Fibroblast of lung (primary cell): ENCODE results near the gene A2M. TPM values are rescaled to one million over a fixed set of nuclear protein-coding genes. Genes with fewer than 3 reads are reported as not detected.

Source experiments
- DNase-seq, 2 donors: peaks; one replicate each; pipeline versions ENCODE4 v3.0.0 to v3.0.0-alpha.2; 2010; ENCODE audit warnings: low read depth in 2 of 2
- H2AFZ ChIP-seq: 2 replicates; pipeline ENCODE4 v1.5.1; 2012; ENCODE audit warnings: low read length, control low read depth, inconsistent platforms
- H3K27ac ChIP-seq: 2 replicates; pipeline ENCODE4 v1.5.1; 2011; ENCODE audit warnings: low read length, control low read depth; ENCODE audit not compliant: insufficient read depth
- H3K27me3 ChIP-seq: 2 replicates; pipeline ENCODE4 v1.5.1; 2011; ENCODE audit warnings: mild to moderate bottlenecking, low read length; ENCODE audit not compliant: control insufficient read depth, insufficient read depth
- H3K36me3 ChIP-seq: 2 replicates; pipeline ENCODE4 v1.5.1; 2011; ENCODE audit warnings: low read length; ENCODE audit not compliant: control insufficient read depth, insufficient read depth
- H3K4me1 ChIP-seq: 2 replicates; pipeline ENCODE4 v1.5.1; 2011; ENCODE audit warnings: low read length; ENCODE audit not compliant: control insufficient read depth, insufficient read depth; ENCODE audit errors: extremely low read depth
- H3K4me2 ChIP-seq: 2 replicates; pipeline ENCODE4 v1.5.1; 2011; ENCODE audit warnings: low read length, control low read depth; ENCODE audit not compliant: insufficient read depth; ENCODE audit errors: extremely low read depth
- H3K4me3 ChIP-seq, 4 experiments: fragments of 200-600 bp in 1 of 4; sonication (generic) in 1 of 4; replicated peaks in 1 of 4; 2 replicates each; pipeline ENCODE4 v1.5.1; 2011 to 2016; ENCODE audit warnings: low read length in 4 of 4, low read depth in 3 of 4, mild to moderate bottlenecking in 3 of 4, control low read depth in 2 of 4, inconsistent platforms in 1 of 4, mixed read lengths in 1 of 4; ENCODE audit not compliant: insufficient read depth in 1 of 4; ENCODE audit errors: control extremely low read depth in 1 of 4
- H3K79me2 ChIP-seq: 2 replicates; pipeline ENCODE4 v1.5.1; 2012; ENCODE audit warnings: mild to moderate bottlenecking, low read length, inconsistent platforms; ENCODE audit not compliant: control insufficient read depth, insufficient read depth
- H3K9ac ChIP-seq: 2 replicates; pipeline ENCODE4 v1.5.1; 2011; ENCODE audit warnings: mild to moderate bottlenecking, low read length, control low read depth; ENCODE audit not compliant: insufficient read depth
- H3K9me3 ChIP-seq: 2 replicates; pipeline ENCODE4 v1.5.1; 2012; ENCODE audit warnings: low read depth, low read length; ENCODE audit not compliant: control insufficient read depth, insufficient read depth
- H4K20me1 ChIP-seq: 2 replicates; pipeline ENCODE4 v1.5.1; 2011; ENCODE audit warnings: low read length; ENCODE audit not compliant: control insufficient read depth, insufficient read depth; ENCODE audit errors: extremely low read depth
- CTCF ChIP-seq, 2 donors: IDR thresholded peaks in 1 of 2; conservative IDR thresholded peaks in 1 of 2; 1 replicate in 1 of 2; 2 replicates in 1 of 2; pipeline ENCODE4 v1.5.1; 2011 to 2012; ENCODE audit warnings: low read length in 2 of 2, control low read depth in 1 of 2, inconsistent platforms in 1 of 2, low read depth in 1 of 2, mild to moderate bottlenecking in 1 of 2
- EZH2 ChIP-seq: IDR thresholded peaks from 2 replicates; pipeline ENCODE4 v1.5.1; 2012; ENCODE audit warnings: low read length, control low read depth, mild to moderate bottlenecking; ENCODE audit errors: missing control alignments
- polyA plus RNA-seq, 2 donors: library from polyadenylated mRNA; depleted of rRNA in 1 of 2; stranded (reverse) in 1 of 2; unstranded in 1 of 2; fragments of >200 nt; gene quantifications; 2 replicates each; pipeline ENCODE4 v1.2.1, GENCODE V29; 2011 to 2012; ENCODE audit warnings: missing spikeins in 1 of 2
- total RNA-seq: library from RNA; depleted of rRNA; stranded (reverse); fragments of >200 nt; gene quantifications from 2 replicates; pipeline ENCODE4 v1.2.1, GENCODE V29; 2014

The A2M gene
- total and polyA plus RNA-seq, 2 donors (not counting 1 experiment from before 2014, with no cell fraction given): 95.0 to 300 TPM

GRCh38 chr12:9132008-9132535 is 16.4 kb upstream of the A2M start:
- H3K9ac ChIP-seq: no peak overlapping the region
- H4K20me1 ChIP-seq: no peaks in the 10 kb centered on the region
- H3K27ac ChIP-seq: no peak overlapping the region
- no peaks in the 10 kb centered on the region for H3K27me3 ChIP-seq
- no peaks in the 10 kb centered on the region for H3K9me3 ChIP-seq
- DNase-seq: peak in 1 of 2 donors; percentile 86
- H2AFZ ChIP-seq: no peak overlapping the region
- H3K79me2 ChIP-seq: no peaks in the 10 kb centered on the region
- peaks cover 2% of the 10 kb centered on the region for H3K4me1 ChIP-seq
- H3K4me3 ChIP-seq: no peak overlapping the region
- TF ChIP-seq CTCF (conservative IDR thresholded peaks at IDR 0.05 in 1 of 2, IDR thresholded peaks at IDR 0.05 in 1 of 2; ENCODE audit: low read depth in 1 of 2, low read length in 2 of 2) (no peak), EZH2 (no peak)
- no peak overlapping the region for H3K4me2 ChIP-seq
- no peaks in the 10 kb centered on the region for H3K36me3 ChIP-seq

GRCh38 chr12:9130244-9130643 is 14.5 kb upstream of the A2M start:
- no peak overlapping the region for H3K4me2 ChIP-seq
- no peaks in the 10 kb centered on the region for H3K36me3 ChIP-seq
- no peak overlapping the region for H3K27ac ChIP-seq
- H2AFZ ChIP-seq: no peak overlapping the region
- no peak overlapping the region for H3K4me3 ChIP-seq
- DNase-seq: no peak
- TF ChIP-seq EZH2: no peak
- no peak for TF ChIP-seq CTCF (conservative IDR thresholded peaks at IDR 0.05 in 1 of 2, IDR thresholded peaks at IDR 0.05 in 1 of 2; ENCODE audit: low read depth in 1 of 2, low read length in 2 of 2)
- H3K9me3 ChIP-seq: no peaks in the 10 kb centered on the region
- H3K27me3 ChIP-seq: no peaks in the 10 kb centered on the region
- H4K20me1 ChIP-seq: no peaks in the 10 kb centered on the region
- H3K9ac ChIP-seq: no peak overlapping the region
- H3K79me2 ChIP-seq: no peaks in the 10 kb centered on the region
- H3K4me1 ChIP-seq: peaks cover 2% of the 10 kb centered on the region

- no peak overlapping the region for H3K4me3 ChIP-seq
- no peak for DNase-seq
These were observed 12.4 kb upstream of the A2M start for GRCh38 chr12:9127936-9128663.

More at GRCh38 chr12:9127936-9128663, 12.4 kb upstream of the A2M start:
- Histone ChIP-seq H4K20me1 (no peaks in the 10 kb centered on the region), H3K27me3 (no peaks in the 10 kb centered on the region), H3K4me1 (no peaks in the 10 kb centered on the region), H3K9me3 (no peaks in the 10 kb centered on the region), H3K27ac (no peak overlapping the region), H3K36me3 (no peaks in the 10 kb centered on the region), H3K79me2 (no peaks in the 10 kb centered on the region), H3K4me2 (no peak overlapping the region), H3K9ac (no peak overlapping the region), H2AFZ (no peak overlapping the region)
- TF ChIP-seq EZH2 (no peak), CTCF (conservative IDR thresholded peaks at IDR 0.05 in 1 of 2, IDR thresholded peaks at IDR 0.05 in 1 of 2; ENCODE audit: low read depth in 1 of 2, low read length in 2 of 2) (no peak)
